ENCODE data around the gene ABCC1. TPM values are rescaled to one million over a fixed set of nuclear protein-coding genes. Genes with fewer than 3 reads are reported as not detected.

Gene ABCC1
- total RNA-seq, 1 experiment from 2014 or later: 56.4 TPM

GRCh38 chr16:16122264-16122663, 172.8 kb downstream of the ABCC1 start:
- Histone ChIP-seq H3K4me2 (ENCODE audit: insufficient read depth, insufficient read length, low read length) (no peak overlapping the region), H4K20me1 (ENCODE audit: control insufficient read depth, insufficient read depth, insufficient read length) (no peaks in the 10 kb centered on the region), H3K23ac (ENCODE audit: insufficient read length, low read depth, low read length) (no peak overlapping the region), H3K18ac (ENCODE audit: insufficient read length, low read depth, low read length) (no peak overlapping the region), H2AK5ac (ENCODE audit: insufficient read length, low read length) (no peak overlapping the region), H2BK120ac (ENCODE audit: low read depth, low read length, poor library complexity, severe bottlenecking) (no peak overlapping the region), H3K79me2 (ENCODE audit: insufficient read depth, low read length) (no peaks in the 10 kb centered on the region), H3K4me1 (ENCODE audit: insufficient read depth, low read length) (no peaks in the 10 kb centered on the region), H3K79me1 (ENCODE audit: insufficient read depth, low read depth, low read length, poor library complexity, severe bottlenecking) (no peaks in the 10 kb centered on the region), H4K5ac (ENCODE audit: insufficient read length, low read depth, low read length) (no peak overlapping the region), H3K14ac (ENCODE audit: insufficient read depth, low read length) (no peak overlapping the region), H3K56ac (ENCODE audit: insufficient read length, low read depth, low read length) (no peak overlapping the region), H2BK12ac (ENCODE audit: insufficient read length, low read depth, low read length) (no peak overlapping the region), H4K91ac (ENCODE audit: insufficient read length, low read depth, low read length) (no peak overlapping the region), H2AFZ (ENCODE audit: low read length) (no peak overlapping the region), H3K27me3 (ENCODE audit: insufficient read depth, low read length) (no peaks in the 10 kb centered on the region), H3K27ac (ENCODE audit: insufficient read length, low read depth, low read length) (no peak overlapping the region), H2BK5ac (ENCODE audit: insufficient read length, low read length) (no peak overlapping the region), H3K4ac (ENCODE audit: low read depth, low read length) (no peak overlapping the region), H2BK15ac (ENCODE audit: low read depth, low read length) (no peak overlapping the region), H3T11ph (ENCODE audit: low read length) (no peak overlapping the region), H3K9ac (ENCODE audit: extremely low read depth, insufficient read length, low read length) (no peak overlapping the region), H3K9me3 (ENCODE audit: control insufficient read depth, low read depth, low read length) (no peaks in the 10 kb centered on the region), H3K23me2 (ENCODE audit: insufficient read length, low read depth, low read length, poor library complexity, severe bottlenecking) (peaks cover 2% of the 10 kb centered on the region), H2BK20ac (ENCODE audit: low read depth, low read length, poor library complexity, severe bottlenecking) (no peak overlapping the region), H4K8ac (replicated peaks; ENCODE audit: insufficient read length, low read depth, low read length) (no peak overlapping the region)
- H3K4me3 Mint-ChIP-seq: no peak overlapping the region
- no CpG with 5 or more reads among the region's 12 CpGs for WGBS (ENCODE audit: extremely low coverage, insufficient read length, low lambda C conversion rate)
- H3K27me3 Mint-ChIP-seq (ENCODE audit: low read depth): no peaks in the 10 kb centered on the region
- H3K4me1 Mint-ChIP-seq: no peaks in the 10 kb centered on the region
- peak overlapping the region in 1 of 3 experiments; percentile 44; a peak in 1 of 7 replicates for H3K27ac Mint-ChIP-seq
- peaks cover 63 to 89% (median 85%) of the 10 kb centered on the region in 3 experiments for H3K36me3 Mint-ChIP-seq (ENCODE audit: insufficient read depth in 1 of 3, low read depth in 3 of 3)
- no peak for TF ChIP-seq CTCF (conservative IDR thresholded peaks at IDR 0.05)
- peaks cover 9 to 11% of the 10 kb centered on the region in 2 experiments; a peak in 4 of 5 replicates for H3K9me3 Mint-ChIP-seq
- DNase-seq: no peak
